GM12891 (cell line): ENCODE results near the gene ARL10.
"Not testable (repeated sequence)": the region's sequence is repeated elsewhere in the genome, so short reads cannot be mapped to it uniquely, and the experiment has no call there.

Experiments used
- DNase-seq: peaks from one replicate; pipeline ENCODE4 v3.0.0; 2011; ENCODE audit warnings: low spot score; ENCODE audit not compliant: insufficient read length
- FAIRE-seq: peaks from 2 replicates; lab custom pipeline; 2011; peaks lifted over from hg19 to GRCh38; lab: Jason Lieb, UNC
- PAX5 ChIP-seq: IDR thresholded peaks from 2 replicates; pipeline ENCODE4 v1.6.1; 2011; ENCODE audit warnings: low read length, moderate library complexity, mild to moderate bottlenecking; ENCODE audit not compliant: insufficient read depth, severe bottlenecking
- POLR2A ChIP-seq: IDR thresholded peaks from 2 replicates; pipeline ENCODE4 v1.6.1; 2011; ENCODE audit warnings: low read depth, low read length, control low read depth
- POLR2AphosphoS5 ChIP-seq: IDR thresholded peaks from 2 replicates; pipeline ENCODE4 v1.6.1; 2011; ENCODE audit warnings: low read depth, low read length, control low read depth
- POU2F2 ChIP-seq: IDR thresholded peaks from 2 replicates; pipeline ENCODE4 v1.6.1; 2011; ENCODE audit warnings: low read depth, mild to moderate bottlenecking, control low read depth, low read length, moderate library complexity
- SPI1 ChIP-seq: IDR thresholded peaks from 2 replicates; pipeline ENCODE4 v1.6.1; 2011; ENCODE audit warnings: low read depth, low read length, control low read depth
- TAF1 ChIP-seq: IDR thresholded peaks from 2 replicates; pipeline ENCODE4 v1.6.1; 2011; ENCODE audit warnings: low read depth, low read length, control low read depth

ARL10 gene

GRCh38 chr5:176407456-176408251, 42.4 kb downstream of the ARL10 start:
- DNase-seq (no peak), FAIRE-seq (no peak)
- TF ChIP-seq POLR2AphosphoS5 (no peak), POLR2A (no peak), PAX5 (no peak), SPI1 (no peak), POU2F2 (no peak), TAF1 (no peak)

GRCh38 chr5:176408252-176408573, 42.9 kb downstream of the ARL10 start:
- not testable (repeated sequence) for FAIRE-seq, DNase-seq

- no peak for DNase-seq
- TF ChIP-seq POLR2A (no peak), TAF1 (no peak), POU2F2 (no peak)
- FAIRE-seq = no peak
Observed at GRCh38 chr5:176408590-176408989, 43.3 kb downstream of the ARL10 start.

- DNase-seq (no peak), FAIRE-seq (no peak)
- no peak for TF ChIP-seq PAX5
- no peak for TF ChIP-seq SPI1
- TF ChIP-seq POLR2A = no peak
- no peak for TF ChIP-seq POLR2AphosphoS5
- TF ChIP-seq TAF1 = no peak
- TF ChIP-seq POU2F2 = no peak
Observed at GRCh38 chr5:176409765-176410164, 44.5 kb downstream of the ARL10 start.

- no peak for FAIRE-seq
- DNase-seq = no peak
- no peak for TF ChIP-seq POLR2AphosphoS5
- TF ChIP-seq SPI1 = no peak
- no peak for TF ChIP-seq PAX5
- TF ChIP-seq POLR2A = no peak
- no peak for TF ChIP-seq TAF1
- TF ChIP-seq POU2F2 = no peak
Observed at GRCh38 chr5:176410486-176411180, 45.3 kb downstream of the ARL10 start.

GRCh38 chr5:176412517-176413254, 47.4 kb downstream of the ARL10 start:
- no peak for FAIRE-seq
- TF ChIP-seq TAF1 = no peak
- TF ChIP-seq POU2F2 = no peak
- TF ChIP-seq PAX5 = no peak
- no peak for TF ChIP-seq POLR2A
- TF ChIP-seq SPI1 = no peak
- no peak for DNase-seq

GRCh38 chr5:176413255-176413565, 47.9 kb downstream of the ARL10 start:
- FAIRE-seq = no peak

GRCh38 chr5:176413709-176414191, 48.5 kb downstream of the ARL10 start:
- no peak for DNase-seq
- TF ChIP-seq TAF1 (no peak), SPI1 (no peak), POLR2AphosphoS5 (no peak), PAX5 (no peak), POLR2A (no peak), POU2F2 (no peak)
- FAIRE-seq = no peak

More at GRCh38 chr5:176413255-176413565, 47.9 kb downstream of the ARL10 start:
- DNase-seq = no peak
- TF ChIP-seq POU2F2 (no peak), POLR2A (no peak), POLR2AphosphoS5 (no peak), TAF1 (no peak), PAX5 (no peak), SPI1 (no peak)

- DNase-seq = no peak
- FAIRE-seq = no peak
- TF ChIP-seq SPI1 = no peak
- TF ChIP-seq PAX5 = no peak
- no peak for TF ChIP-seq POU2F2
- TF ChIP-seq TAF1 = no peak
- TF ChIP-seq POLR2A = no peak
- no peak for TF ChIP-seq POLR2AphosphoS5
Observed at GRCh38 chr5:176414704-176415103, 49.4 kb downstream of the ARL10 start.
